ENCODE data around the gene ADCYAP1R1. TPM values are rescaled to one million over a fixed set of nuclear protein-coding genes. Genes with fewer than 3 reads are reported as not detected.

The ADCYAP1R1 gene
- total RNA-seq, 1 donor from 2014 or later, result 39.3 TPM

- no peak for TF ChIP-seq CTCF (IDR thresholded peaks at IDR 0.05; ENCODE audit: unreplicated experiment)
- no peak overlapping the region for H3K27ac Mint-ChIP-seq (ENCODE audit: unreplicated experiment)
Measured at GRCh38 chr7:31056775-31057346, 4.8 kb downstream of the ADCYAP1R1 start.

GRCh38 chr7:31058122-31058521, 6.0 kb downstream of the ADCYAP1R1 start:
- no peak for TF ChIP-seq CTCF (IDR thresholded peaks at IDR 0.05; ENCODE audit: unreplicated experiment)
- Mint-ChIP-seq H3K27me3 (ENCODE audit: unreplicated experiment) (peaks cover 16% of the 10 kb centered on the region), H3K36me3 (ENCODE audit: low read depth, unreplicated experiment) (peaks cover 11% of the 10 kb centered on the region), H3K9me3 (ENCODE audit: unreplicated experiment) (no peaks in the 10 kb centered on the region), H3K27ac (ENCODE audit: unreplicated experiment) (no peak overlapping the region), H3K4me3 (ENCODE audit: unreplicated experiment) (no peak overlapping the region), H3K4me1 (ENCODE audit: unreplicated experiment) (peaks cover 36% of the 10 kb centered on the region)
- no peak for DNase-seq (ENCODE audit: low spot score)

More at GRCh38 chr7:31056775-31057346, 4.8 kb downstream of the ADCYAP1R1 start:
- Mint-ChIP-seq H3K4me1 (ENCODE audit: unreplicated experiment) (peaks cover 36% of the 10 kb centered on the region), H3K4me3 (ENCODE audit: unreplicated experiment) (no peak overlapping the region), H3K36me3 (ENCODE audit: low read depth, unreplicated experiment) (peaks cover 7% of the 10 kb centered on the region), H3K9me3 (ENCODE audit: unreplicated experiment) (no peaks in the 10 kb centered on the region), H3K27me3 (ENCODE audit: unreplicated experiment) (peaks cover 16% of the 10 kb centered on the region)
- DNase-seq (ENCODE audit: low spot score), result no peak

- H3K27ac Mint-ChIP-seq (ENCODE audit: unreplicated experiment), result no peak overlapping the region
- H3K4me1 Mint-ChIP-seq (ENCODE audit: unreplicated experiment), result peaks cover 36% of the 10 kb centered on the region
- H3K27me3 Mint-ChIP-seq (ENCODE audit: unreplicated experiment), result peaks cover 16% of the 10 kb centered on the region
- no peak for DNase-seq (ENCODE audit: low spot score)
- no peak overlapping the region for H3K4me3 Mint-ChIP-seq (ENCODE audit: unreplicated experiment)
- peaks cover 11% of the 10 kb centered on the region for H3K36me3 Mint-ChIP-seq (ENCODE audit: low read depth, unreplicated experiment)
- H3K9me3 Mint-ChIP-seq (ENCODE audit: unreplicated experiment), result no peaks in the 10 kb centered on the region
- no peak for TF ChIP-seq CTCF (IDR thresholded peaks at IDR 0.05; ENCODE audit: unreplicated experiment)
Measured at GRCh38 chr7:31058688-31059087, 6.6 kb downstream of the ADCYAP1R1 start.

GRCh38 chr7:31059551-31059950, 7.4 kb downstream of the ADCYAP1R1 start:
- H3K27me3 Mint-ChIP-seq (ENCODE audit: unreplicated experiment), result peaks cover 13% of the 10 kb centered on the region
- H3K27ac Mint-ChIP-seq (ENCODE audit: unreplicated experiment), result no peak overlapping the region
- peak overlapping the region; percentile 59 for H3K4me3 Mint-ChIP-seq (ENCODE audit: unreplicated experiment)
- DNase-seq (ENCODE audit: low spot score), result peak; percentile 65
- H3K36me3 Mint-ChIP-seq (ENCODE audit: low read depth, unreplicated experiment), result peaks cover 11% of the 10 kb centered on the region
- no peaks in the 10 kb centered on the region for H3K9me3 Mint-ChIP-seq (ENCODE audit: unreplicated experiment)
- H3K4me1 Mint-ChIP-seq (ENCODE audit: unreplicated experiment), result peaks cover 30% of the 10 kb centered on the region
- TF ChIP-seq CTCF (IDR thresholded peaks at IDR 0.05; ENCODE audit: unreplicated experiment), result no peak

- H3K4me3 Mint-ChIP-seq (ENCODE audit: unreplicated experiment), result no peak overlapping the region
- H3K27ac Mint-ChIP-seq (ENCODE audit: unreplicated experiment), result no peak overlapping the region
- H3K4me1 Mint-ChIP-seq (ENCODE audit: unreplicated experiment), result peaks cover 20% of the 10 kb centered on the region
- no peak for DNase-seq (ENCODE audit: low spot score)
- TF ChIP-seq CTCF (IDR thresholded peaks at IDR 0.05; ENCODE audit: unreplicated experiment), result no peak
- no peaks in the 10 kb centered on the region for H3K9me3 Mint-ChIP-seq (ENCODE audit: unreplicated experiment)
- peaks cover 11% of the 10 kb centered on the region for H3K36me3 Mint-ChIP-seq (ENCODE audit: low read depth, unreplicated experiment)
- peaks cover 11% of the 10 kb centered on the region for H3K27me3 Mint-ChIP-seq (ENCODE audit: unreplicated experiment)
Measured at GRCh38 chr7:31061185-31061584, 9.1 kb downstream of the ADCYAP1R1 start.

Measured in endothelial cell (in vitro differentiated cells).